Measurements from ENCODE around the gene GNAT3. TPM values are rescaled to one million over a fixed set of nuclear protein-coding genes. Genes with fewer than 3 reads are reported as not detected.

Gene GNAT3
- total and polyA plus RNA-seq, 2 of the 8 experiments (the other 6 are each of a cell fraction or from before 2014, with no cell fraction given) = not detected

DNA sequence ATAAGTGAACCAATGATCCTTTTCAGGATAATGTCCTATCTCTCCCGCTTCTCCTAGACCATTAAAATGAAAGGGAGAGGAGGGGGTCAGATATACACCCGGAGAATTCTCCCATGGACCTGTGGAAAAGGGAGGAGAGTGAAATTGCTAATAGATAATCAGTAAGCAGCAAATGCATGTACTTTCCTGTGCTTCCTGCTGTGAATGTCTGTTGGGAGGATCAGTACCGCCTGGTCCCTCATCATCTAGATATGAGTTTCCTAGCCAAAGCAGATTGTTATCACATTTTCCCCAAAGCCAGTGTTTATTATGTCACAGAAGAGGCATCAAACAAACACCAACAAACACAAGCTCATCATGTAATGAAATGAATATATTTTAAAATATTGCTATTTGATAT, 96.8 kb downstream of the GNAT3 start:
- Histone ChIP-seq H4K8ac (ENCODE audit: extremely low read depth, insufficient read depth, low read length) (no peak overlapping the region), H3K4me1 (replicated peaks in 1 of 4; ENCODE audit: control insufficient read depth in 3 of 4, insufficient read depth in 4 of 4, low read length in 3 of 4) (no peaks in the 10 kb centered on the region), H3K14ac (ENCODE audit: insufficient read length) (no peak overlapping the region), H3K27me3 (replicated peaks in 1 of 4; ENCODE audit: control insufficient read depth in 3 of 4, extremely low read depth in 1 of 4, insufficient read depth in 3 of 4, low read length in 3 of 4) (no peaks in the 10 kb centered on the region), H3K79me2 (ENCODE audit: control insufficient read depth in 1 of 2, insufficient read depth in 2 of 2, low read length in 2 of 2) (no peaks in the 10 kb centered on the region), H2BK120ac (replicated peaks; ENCODE audit: low read depth, low read length) (no peak overlapping the region), H3K23me2 (ENCODE audit: low read depth, low read length) (no peaks in the 10 kb centered on the region), H2BK15ac (ENCODE audit: low read length) (no peak overlapping the region), H4K5ac (ENCODE audit: insufficient read length, low read depth, low read length) (no peak overlapping the region), H3K18ac (ENCODE audit: extremely low read depth, low read length) (no peak overlapping the region), H2BK5ac (ENCODE audit: low read depth, low read length) (no peak overlapping the region), H4K20me1 (replicated peaks in 1 of 2; ENCODE audit: control insufficient read depth in 1 of 2, insufficient read depth in 2 of 2, low read length in 2 of 2) (no peaks in the 10 kb centered on the region), H2BK20ac (ENCODE audit: low read length) (no peak overlapping the region), H3K9ac (replicated peaks in 1 of 4; ENCODE audit: extremely low read depth in 1 of 4, low read depth in 3 of 4, low read length in 3 of 4) (no peak overlapping the region), H3K27ac (ENCODE audit: low read depth, low read length) (no peak overlapping the region), H3K4ac (replicated peaks; ENCODE audit: insufficient read length, low read depth, low read length) (no peak overlapping the region), H4K91ac (replicated peaks; ENCODE audit: insufficient read length, low read length) (no peak overlapping the region), H3K79me1 (ENCODE audit: low read depth, low read length) (no peaks in the 10 kb centered on the region), H3K9me3 (ENCODE audit: insufficient read depth in 2 of 2, low read depth in 1 of 2, low read length in 1 of 2) (no peaks in the 10 kb centered on the region), H3K4me3 (ENCODE audit: extremely low read depth in 1 of 4, insufficient read depth in 2 of 4, low read depth in 3 of 4, low read length in 4 of 4) (no peak overlapping the region), H3K36me3 (ENCODE audit: control insufficient read depth in 2 of 4, insufficient read depth in 4 of 4, low read length in 3 of 4) (no peaks in the 10 kb centered on the region), H2AK5ac (ENCODE audit: low read depth, low read length) (no peak overlapping the region), H3K23ac (ENCODE audit: insufficient read length) (no peak overlapping the region), H3K56ac (replicated peaks; ENCODE audit: insufficient read length, low read depth, low read length) (no peak overlapping the region), H2AFZ (ENCODE audit: low read length) (no peak overlapping the region), H2BK12ac (ENCODE audit: low read depth, low read length) (no peak overlapping the region), H3K4me2 (ENCODE audit: insufficient read depth in 1 of 2, low read depth in 2 of 2, low read length in 2 of 2) (no peak overlapping the region)
- POLR2A ChIA-PET (ENCODE audit: partially characterized antibody) = interaction anchor here (0.6 kb wide), 1 partner anchor 13 kb away, joined by 3 read pairs; no protein-coding TSS in a partner anchor
- 92% methylated on average over 3 of the region's 3 CpGs; no CpG with 5 or more reads in 1 of the 2 experiments for WGBS, 2 experiments (ENCODE audit: extremely low coverage in 1 of 2, insufficient coverage in 1 of 2, insufficient read length in 1 of 2, insufficient replicate concordance in 2 of 2, low coverage in 1 of 2, low lambda C conversion rate in 2 of 2, missing lambda C conversion rate in 1 of 2)
- DNase-seq (ENCODE audit: low read depth in 1 of 2, low spot score in 2 of 2) = no peak
- TF ChIP-seq RXRA (IDR thresholded peaks at IDR 0.05; ENCODE audit: insufficient read depth, low read depth, low read length) (no peak), BCL11A (IDR thresholded peaks at IDR 0.05; ENCODE audit: low read depth in 2 of 2, low read length in 2 of 2) (no peak), SUZ12 (IDR thresholded peaks at IDR 0.05; ENCODE audit: low read length) (no peak)
- CTCF ChIA-PET (ENCODE audit: partially characterized antibody) = no interaction called here
- FAIRE-seq = no peak

All from H1 (cell line).